PC-9 (cell line): ENCODE data around the gene PUS7. TPM values are rescaled to one million over a fixed set of nuclear protein-coding genes. Genes with fewer than 3 reads are reported as not detected.
"Not testable (repeated sequence)": the region's sequence is repeated elsewhere in the genome, so short reads cannot be mapped to it uniquely, and the experiment has no call there.

ENCODE experiments used
- BruUV-seq: library from RNA; stranded (reverse); fragments of 400-500 nt; replicated peaks from 2 replicates; lab custom pipeline; 2021; lab: Mats Ljungman, UMichigan
- CTCF ChIA-PET: fragments of 300-600 bp; sonication (Branson Sonifier 250); formaldehyde crosslinking; loops from one replicate; lab custom pipeline; 2022; ENCODE audit warnings: antibody characterized with exemption; lab: Charles Lee
- POLR2A ChIA-PET: fragments of 300-600 bp; sonication (Branson Sonifier 250); formaldehyde crosslinking; loops from one replicate; lab custom pipeline; 2022; ENCODE audit warnings: antibody characterized with exemption; ENCODE audit not compliant: unreplicated experiment; lab: Charles Lee
- DNase-seq, 2 experiments: peaks; one replicate each; pipeline versions ENCODE4 v3.0.0 to v3.0.0-alpha.2; 2015 to 2022; ENCODE audit warnings: mixed read lengths in 1 of 2
- H2AFZ ChIP-seq: fragments of 200-600 bp; sonication (generic); 2 replicates; pipeline ENCODE4 v1.8.1; 2017; ENCODE audit warnings: antibody characterized with exemption
- H3F3A ChIP-seq: fragments of 200-600 bp; sonication (generic); 2 replicates; pipeline ENCODE4 v1.8.1; 2017; ENCODE audit warnings: antibody characterized with exemption, mild to moderate bottlenecking, low read depth; ENCODE audit not compliant: insufficient read depth
- H3K27ac ChIP-seq: fragments of 200-600 bp; sonication (generic); 2 replicates; pipeline ENCODE4 v1.6.1; 2016; ENCODE audit warnings: mixed run types
- H3K27me3 ChIP-seq: fragments of 200-600 bp; sonication (generic); 2 replicates; pipeline ENCODE4 v1.6.1; 2016; ENCODE audit warnings: low read depth, mixed run types; ENCODE audit not compliant: insufficient read depth
- H3K36me3 ChIP-seq: fragments of 200-600 bp; sonication (generic); 2 replicates; pipeline ENCODE4 v1.6.1; 2016; ENCODE audit warnings: low read depth, mixed run types
- H3K4me1 ChIP-seq: fragments of 200-600 bp; sonication (generic); replicated peaks from 2 replicates; pipeline ENCODE4 v1.6.1; 2016; ENCODE audit warnings: mixed run types; ENCODE audit not compliant: insufficient read depth
- H3K4me2 ChIP-seq: fragments of 200-600 bp; sonication (generic); 2 replicates; pipeline ENCODE4 v1.6.1; 2017; ENCODE audit warnings: mixed run types
- H3K4me3 ChIP-seq: fragments of 200-600 bp; sonication (generic); 2 replicates; pipeline ENCODE4 v1.6.1; 2016; ENCODE audit warnings: mixed run types
- H3K79me2 ChIP-seq: fragments of 200-600 bp; sonication (generic); 2 replicates; pipeline ENCODE4 v1.6.1; 2017; ENCODE audit warnings: low read depth, mixed run types
- H3K9me2 ChIP-seq: fragments of 200-600 bp; sonication (generic); 2 replicates; pipeline ENCODE4 v1.8.1; 2017; ENCODE audit warnings: mild to moderate bottlenecking; ENCODE audit not compliant: insufficient read depth
- H3K9me3 ChIP-seq: fragments of 200-600 bp; sonication (generic); 2 replicates; pipeline ENCODE4 v1.8.1; 2016; ENCODE audit warnings: low read depth; ENCODE audit not compliant: insufficient read depth
- H4K20me1 ChIP-seq: fragments of 200-600 bp; sonication (generic); 2 replicates; pipeline ENCODE4 v1.8.1; 2017; ENCODE audit not compliant: insufficient read depth
- EZH2 ChIP-seq: fragments of 200-600 bp; sonication (generic); IDR thresholded peaks from 2 replicates; pipeline ENCODE4 v1.8.0; 2017; ENCODE audit warnings: antibody characterized with exemption, low read depth
- intact Hi-C: fragments of 100-400 bp; cut with micrococcal nuclease; formaldehyde crosslinking; loops from one replicate; pipeline ENCODE4 v1.10.0; 2022; ENCODE audit not compliant: unreplicated experiment
- total RNA-seq: library from RNA; stranded (reverse); gene quantifications from 2 replicates; pipeline ENCODE4 v1.2.3, GENCODE V29; 2021
- TF ChIP-seq, protein P1 (sequence below): fragments of 200-600 bp; sonication (generic); conservative IDR thresholded peaks from 2 replicates; pipeline ENCODE4 v1.6.1; 2017; ENCODE audit warnings: mixed run types, antibody characterized with exemption, mild to moderate bottlenecking, moderate library complexity

PUS7 gene
- total RNA-seq, 1 experiment from 2014 or later, result 25.0 TPM

DNA sequence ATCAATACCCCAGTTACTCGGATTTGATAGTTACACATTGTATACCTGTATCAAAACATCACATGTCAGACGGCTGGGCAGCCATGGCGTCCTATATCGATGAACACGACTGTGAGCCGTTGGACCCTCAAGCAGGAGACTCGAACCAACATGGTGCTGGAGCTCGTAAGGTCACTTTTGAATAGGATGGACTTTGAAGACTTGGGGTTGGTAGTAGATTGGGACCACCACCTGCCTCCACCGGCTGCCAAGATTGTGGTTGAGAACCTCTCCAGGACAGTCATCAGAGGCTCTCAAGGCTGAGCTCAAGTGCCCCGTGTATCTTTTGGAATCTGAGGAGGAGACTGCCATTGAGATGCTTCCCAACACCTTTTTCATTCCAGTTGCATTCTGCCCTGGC, 8.1 kb upstream of the PUS7 start:
- ChIA-PET CTCF (no interaction called here), POLR2A (no interaction called here)
- Histone ChIP-seq H3K79me2 (peaks cover 17% of the 10 kb centered on the region), H3K4me2 (no peak overlapping the region), H3K27ac (no peak overlapping the region), H3K4me3 (no peak overlapping the region), H3K9me3 (no peaks in the 10 kb centered on the region), H2AFZ (no peak overlapping the region), H3K27me3 (no peaks in the 10 kb centered on the region), H4K20me1 (no peaks in the 10 kb centered on the region), H3K9me2 (no peaks in the 10 kb centered on the region), H3K4me1 (peaks cover 11% of the 10 kb centered on the region), H3K36me3 (no peaks in the 10 kb centered on the region), H3F3A (no peaks in the 10 kb centered on the region; the same call in 1 of the 2 replicates)
- BruUV-seq, result no TSS peak
- no peak for TF ChIP-seq EZH2
- TF ChIP-seq, protein P1, sequence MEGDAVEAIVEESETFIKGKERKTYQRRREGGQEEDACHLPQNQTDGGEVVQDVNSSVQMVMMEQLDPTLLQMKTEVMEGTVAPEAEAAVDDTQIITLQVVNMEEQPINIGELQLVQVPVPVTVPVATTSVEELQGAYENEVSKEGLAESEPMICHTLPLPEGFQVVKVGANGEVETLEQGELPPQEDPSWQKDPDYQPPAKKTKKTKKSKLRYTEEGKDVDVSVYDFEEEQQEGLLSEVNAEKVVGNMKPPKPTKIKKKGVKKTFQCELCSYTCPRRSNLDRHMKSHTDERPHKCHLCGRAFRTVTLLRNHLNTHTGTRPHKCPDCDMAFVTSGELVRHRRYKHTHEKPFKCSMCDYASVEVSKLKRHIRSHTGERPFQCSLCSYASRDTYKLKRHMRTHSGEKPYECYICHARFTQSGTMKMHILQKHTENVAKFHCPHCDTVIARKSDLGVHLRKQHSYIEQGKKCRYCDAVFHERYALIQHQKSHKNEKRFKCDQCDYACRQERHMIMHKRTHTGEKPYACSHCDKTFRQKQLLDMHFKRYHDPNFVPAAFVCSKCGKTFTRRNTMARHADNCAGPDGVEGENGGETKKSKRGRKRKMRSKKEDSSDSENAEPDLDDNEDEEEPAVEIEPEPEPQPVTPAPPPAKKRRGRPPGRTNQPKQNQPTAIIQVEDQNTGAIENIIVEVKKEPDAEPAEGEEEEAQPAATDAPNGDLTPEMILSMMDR, result no peak
- no peak for DNase-seq
- intact Hi-C loops, result loop anchor here (5.0 kb wide), 2 partner anchors 512 to 588 kb away; no protein-coding TSS in a partner anchor

DNA sequence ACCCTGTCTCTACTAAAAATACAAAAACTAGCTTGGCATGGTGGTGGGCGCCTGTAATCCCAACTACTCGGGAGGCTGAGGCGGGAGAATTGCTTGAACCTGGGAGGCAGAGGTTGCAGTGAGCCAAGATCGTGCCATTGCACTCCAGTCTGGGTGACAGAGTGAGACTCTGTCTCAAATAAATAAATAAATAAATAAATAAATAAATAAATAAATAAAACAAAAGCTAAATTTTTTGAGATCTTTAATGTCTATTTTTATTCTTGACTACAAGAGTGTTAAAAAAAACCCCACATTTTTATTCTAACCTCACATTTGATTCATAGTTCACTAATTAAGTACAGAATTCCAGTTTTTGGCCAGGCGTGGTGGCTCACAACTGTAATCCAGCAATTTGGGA, 5.7 kb upstream of the PUS7 start:
- DNase-seq, H3K4me2 ChIP-seq, POLR2A ChIA-PET, intact Hi-C loops, H3K9me3 ChIP-seq, H3K27me3 ChIP-seq, BruUV-seq, H4K20me1 ChIP-seq, H3K36me3 ChIP-seq, H3K4me1 ChIP-seq, CTCF ChIA-PET, H2AFZ ChIP-seq, H3K9me2 ChIP-seq, H3K79me2 ChIP-seq, H3F3A ChIP-seq, H3K27ac ChIP-seq, H3K4me3 ChIP-seq: not testable (repeated sequence)

DNA sequence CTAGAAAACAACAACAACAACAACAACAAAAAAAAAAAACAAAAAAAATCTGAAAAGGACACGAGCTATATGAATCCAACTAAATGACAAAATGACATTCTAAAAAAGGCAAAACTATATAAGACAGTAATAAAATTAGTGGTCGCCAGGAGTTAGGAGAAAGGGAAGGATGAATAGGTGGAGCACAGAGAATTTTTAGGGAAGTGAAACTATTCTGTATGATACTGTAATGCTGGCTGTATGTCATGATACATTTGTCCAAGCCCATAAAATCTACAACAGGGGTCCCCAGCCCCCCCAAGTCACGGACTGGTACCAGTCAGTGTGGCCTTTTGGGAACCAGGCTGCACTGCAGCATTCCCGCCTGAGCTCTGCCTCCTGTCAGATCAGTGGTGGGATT, 2.8 kb upstream of the PUS7 start:
- no TSS peak for BruUV-seq
- CTCF ChIA-PET, result no interaction called here

DNA sequence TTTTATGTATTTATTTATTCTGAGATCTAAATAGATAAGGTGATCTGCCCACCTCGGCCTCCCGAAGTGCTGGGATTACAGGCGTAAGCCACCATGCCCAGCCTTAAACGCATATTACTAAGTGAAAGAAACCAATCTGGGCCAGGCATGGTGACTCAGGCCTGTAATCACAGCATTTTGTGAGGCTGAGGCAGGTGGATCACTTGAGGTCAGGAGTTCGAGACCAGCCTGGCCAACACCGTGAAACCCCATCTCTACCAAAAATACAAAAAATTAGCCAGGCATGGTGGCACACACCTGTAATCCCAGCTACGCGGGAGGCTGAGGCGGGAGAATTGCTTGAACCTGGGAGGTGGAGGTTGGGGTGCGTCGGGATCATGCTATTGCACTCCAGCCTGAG, 2.4 kb upstream of the PUS7 start:
- H3K4me3 ChIP-seq, H3K9me3 ChIP-seq, H2AFZ ChIP-seq, POLR2A ChIA-PET, H3K4me2 ChIP-seq, H3K36me3 ChIP-seq, DNase-seq, BruUV-seq, H3K9me2 ChIP-seq, CTCF ChIA-PET, intact Hi-C loops, H3F3A ChIP-seq, H3K27me3 ChIP-seq, H3K27ac ChIP-seq, H4K20me1 ChIP-seq: not testable (repeated sequence)
- Histone ChIP-seq H3K4me1 (peaks cover 12% of the 10 kb centered on the region), H3K79me2 (peaks cover 20% of the 10 kb centered on the region)

More for the DNA sequence above, 2.8 kb upstream of the PUS7 start:
- no peak overlapping the region for H3K27ac ChIP-seq
- peaks cover 12% of the 10 kb centered on the region for H3K4me1 ChIP-seq
- peaks cover 16% of the 10 kb centered on the region for H3K79me2 ChIP-seq
- no peaks in the 10 kb centered on the region for H4K20me1 ChIP-seq
- intact Hi-C loops, result no loop called here
- no peak for TF ChIP-seq EZH2
- TF ChIP-seq, protein P1, result no peak
- POLR2A ChIA-PET, result no interaction called here
- H3K9me3 ChIP-seq, result no peaks in the 10 kb centered on the region
- no peaks in the 10 kb centered on the region for H3K27me3 ChIP-seq
- peaks cover 7% of the 10 kb centered on the region; the same call in 1 of the 2 replicates for H3F3A ChIP-seq
- H3K9me2 ChIP-seq, result no peaks in the 10 kb centered on the region
- H3K4me2 ChIP-seq, result no peak overlapping the region
- DNase-seq, result no peak
- no peak overlapping the region for H2AFZ ChIP-seq
- 0 out of 2 replicates have a peak, but pooled peaks cover under 1% of the 10 kb centered on the region for H3K36me3 ChIP-seq
- H3K4me3 ChIP-seq, result no peak overlapping the region
